Measurements from ENCODE around the gene RAB3IL1. TPM values are rescaled to one million over a fixed set of nuclear protein-coding genes. Genes with fewer than 3 reads are reported as not detected.

Gene RAB3IL1
- total RNA-seq, 1 donor from 2014 or later, result 36.5 TPM

GRCh38 chr11:61869429-61869707, 48.0 kb downstream of the RAB3IL1 start:
- DNase-seq (ENCODE audit: low spot score), result no peak

GRCh38 chr11:61868571-61869428, 48.6 kb downstream of the RAB3IL1 start:
- no peak for DNase-seq (ENCODE audit: low spot score)

GRCh38 chr11:61866958-61867343, 50.4 kb downstream of the RAB3IL1 start:
- DNase-seq (ENCODE audit: low spot score), result no peak

GRCh38 chr11:61866231-61866957, 51.0 kb downstream of the RAB3IL1 start:
- DNase-seq (ENCODE audit: low spot score), result no peak

GRCh38 chr11:61864814-61865775, 52.3 kb downstream of the RAB3IL1 start:
- no peak for DNase-seq (ENCODE audit: low spot score)

GRCh38 chr11:61863548-61864081, 53.8 kb downstream of the RAB3IL1 start:
- no peak for DNase-seq (ENCODE audit: low spot score)

GRCh38 chr11:61862714-61863547, 54.4 kb downstream of the RAB3IL1 start:
- DNase-seq (ENCODE audit: low spot score), result no peak

- DNase-seq (ENCODE audit: low spot score), result no peak
These were observed 55.7 kb downstream of the RAB3IL1 start for GRCh38 chr11:61861634-61862033.

GRCh38 chr11:61860054-61860903, 57.1 kb downstream of the RAB3IL1 start:
- DNase-seq (ENCODE audit: low spot score), result no peak

GRCh38 chr11:61855939-61856680, 61.3 kb downstream of the RAB3IL1 start:
- DNase-seq (ENCODE audit: low spot score), result no peak

- no peak for DNase-seq (ENCODE audit: low spot score)
These were observed 62.2 kb downstream of the RAB3IL1 start for GRCh38 chr11:61854966-61855714.

GRCh38 chr11:61854206-61854895, 63.0 kb downstream of the RAB3IL1 start:
- no peak for DNase-seq (ENCODE audit: low spot score)

- no peak for DNase-seq (ENCODE audit: low spot score)
These were observed 63.6 kb downstream of the RAB3IL1 start for GRCh38 chr11:61853698-61854169.

GRCh38 chr11:61851900-61852295, 65.5 kb downstream of the RAB3IL1 start:
- DNase-seq (ENCODE audit: low spot score), result no peak

GRCh38 chr11:61851113-61851899, 66.1 kb downstream of the RAB3IL1 start:
- DNase-seq (ENCODE audit: low spot score), result no peak

GRCh38 chr11:61850687-61851086, 66.7 kb downstream of the RAB3IL1 start:
- DNase-seq (ENCODE audit: low spot score), result no peak
